CD14-positive monocyte (primary cell): ENCODE results near the gene DGCR6. TPM values are rescaled to one million over a fixed set of nuclear protein-coding genes. Genes with fewer than 3 reads are reported as not detected.
"Not testable (repeated sequence)": the region's sequence is repeated elsewhere in the genome, so short reads cannot be mapped to it uniquely, and the experiment has no call there.

Experiments used
- DNase-seq, 3 donors: peaks; one replicate each; pipeline ENCODE4 v3.0.0-alpha.2; 2011 to 2022
- H2AFZ ChIP-seq: 2 replicates; pipeline ENCODE4 v1.6.0; 2012; ENCODE audit warnings: mild to moderate bottlenecking, low read depth, low read length, inconsistent platforms; ENCODE audit not compliant: insufficient read depth, poor library complexity, severe bottlenecking
- H3K27ac ChIP-seq, 2 donors: 1 replicate in 1 of 2; 2 replicates in 1 of 2; pipeline ENCODE4 v1.5.1; 2012 to 2013; ENCODE audit warnings: low read length in 2 of 2, control low read depth in 1 of 2, inconsistent platforms in 1 of 2, low read depth in 1 of 2, mild to moderate bottlenecking in 1 of 2
- H3K27me3 ChIP-seq, 2 donors: one replicate each; pipeline versions ENCODE4 v1.6.0 to v1.6.1; 2011 to 2013; ENCODE audit warnings: low read length in 2 of 2; ENCODE audit not compliant: control insufficient read depth in 2 of 2, insufficient read depth in 2 of 2
- H3K36me3 ChIP-seq, 2 donors: replicated peaks in 1 of 2; 1 replicate in 1 of 2; 2 replicates in 1 of 2; pipeline versions ENCODE4 v1.5.1 to v1.6.1; 2012 to 2013; ENCODE audit warnings: low read length in 2 of 2, control low read depth in 1 of 2, inconsistent platforms in 1 of 2, mild to moderate bottlenecking in 1 of 2; ENCODE audit not compliant: insufficient read depth in 2 of 2, control insufficient read depth in 1 of 2
- H3K4me1 ChIP-seq, 2 donors: 1 replicate in 1 of 2; 2 replicates in 1 of 2; pipeline versions ENCODE4 v1.5.1 to v1.6.1; 2012 to 2013; ENCODE audit warnings: low read length in 2 of 2, control low read depth in 1 of 2, inconsistent platforms in 1 of 2, mild to moderate bottlenecking in 1 of 2, moderate library complexity in 1 of 2; ENCODE audit not compliant: insufficient read depth in 2 of 2, control insufficient read depth in 1 of 2
- H3K4me2 ChIP-seq: replicated peaks from 2 replicates; pipeline ENCODE3; 2012; ENCODE audit warnings: low read length, moderate library complexity, mild to moderate bottlenecking; ENCODE audit not compliant: poor library complexity, severe bottlenecking; ENCODE audit errors: extremely low read depth
- H3K4me3 ChIP-seq, 3 experiments: fragments of 200-600 bp in 1 of 3; sonication (generic) in 1 of 3; replicated peaks in 1 of 3; 1 replicate in 2 of 3; 2 replicates in 1 of 3; pipeline ENCODE4 v1.5.1; 2011 to 2013; ENCODE audit warnings: low read length in 3 of 3, mild to moderate bottlenecking in 3 of 3, control low read depth in 2 of 3, low read depth in 2 of 3, inconsistent platforms in 1 of 3, moderate library complexity in 1 of 3
- H3K79me2 ChIP-seq: 2 replicates; pipeline ENCODE4 v1.6.0; 2012; ENCODE audit warnings: mild to moderate bottlenecking, control low read depth, inconsistent platforms, low read length, moderate library complexity; ENCODE audit not compliant: insufficient read depth
- H3K9ac ChIP-seq: 2 replicates; pipeline ENCODE4 v1.6.0; 2017; ENCODE audit warnings: low read length, mild to moderate bottlenecking; ENCODE audit not compliant: insufficient read depth, poor library complexity, severe bottlenecking
- H3K9me3 ChIP-seq, 2 donors: replicated peaks in 1 of 2; 1 replicate in 1 of 2; 2 replicates in 1 of 2; pipeline versions ENCODE4 v1.5.1 to v1.6.1; 2012 to 2013; ENCODE audit warnings: low read length in 2 of 2, control low read depth in 1 of 2; ENCODE audit not compliant: control insufficient read depth in 1 of 2, insufficient read depth in 1 of 2
- H4K20me1 ChIP-seq: 2 replicates; pipeline ENCODE4 v1.6.0; 2012; ENCODE audit warnings: mild to moderate bottlenecking, low read length, control low read depth, moderate library complexity; ENCODE audit not compliant: insufficient read depth
- H3K27ac Mint-ChIP-seq, 7 donors: one replicate each; pipeline ENCODE4 v1.8.0; 2020; ENCODE audit warnings: mild to moderate bottlenecking in 7 of 7, mixed read lengths in 7 of 7, moderate library complexity in 6 of 7, inconsistent platforms in 2 of 7
- H3K27me3 Mint-ChIP-seq, 3 donors: one replicate each; pipeline ENCODE4 v1.8.0; 2021 to 2022; ENCODE audit warnings: low read depth in 3 of 3, mild to moderate bottlenecking in 3 of 3, mixed read lengths in 3 of 3, moderate library complexity in 3 of 3, inconsistent platforms in 1 of 3
- H3K36me3 Mint-ChIP-seq, 2 donors: one replicate each; pipeline ENCODE4 v1.8.0; 2020; ENCODE audit warnings: mixed read lengths in 2 of 2, inconsistent platforms in 1 of 2, mild to moderate bottlenecking in 1 of 2
- H3K4me1 Mint-ChIP-seq: one replicate; pipeline ENCODE4 v1.8.0; 2020; ENCODE audit warnings: mild to moderate bottlenecking, mixed read lengths
- H3K4me3 Mint-ChIP-seq, 2 donors: one replicate each; pipeline ENCODE4 v1.8.0; 2020; ENCODE audit warnings: mild to moderate bottlenecking in 2 of 2, mixed read lengths in 2 of 2, moderate library complexity in 1 of 2
- H3K9me3 Mint-ChIP-seq, 7 donors: one replicate each; pipeline ENCODE4 v1.8.0; 2020 to 2022; ENCODE audit warnings: mixed read lengths in 7 of 7, mild to moderate bottlenecking in 6 of 7, moderate library complexity in 6 of 7, inconsistent platforms in 2 of 7
- WGBS: methylation state at CpG from one replicate; pipeline ENCODE4 v1.1.5; 2013; ENCODE audit warnings: missing lambda C conversion rate; ENCODE audit not compliant: insufficient coverage; 5-methylcytosine and 5-hydroxymethylcytosine counted together
- intact Hi-C, 2 donors: fragments of 100-400 bp; cut with micrococcal nuclease; formaldehyde crosslinking; loops; one replicate each; pipeline versions ENCODE4 v1.15.0 to v1.15.1; 2023
- polyA plus RNA-seq, 3 donors: library from polyadenylated mRNA; depleted of rRNA in 1 of 3; unstranded in 2 of 3; stranded (reverse) in 1 of 3; fragments of 300-500 nt in 2 of 3; fragments of >200 nt in 1 of 3; fragmentation: Illumina TruSeq in 2 of 3; gene quantifications; 1 replicate in 2 of 3; 2 replicates in 1 of 3; pipeline ENCODE4 v1.2.3, GENCODE V29; 2012 to 2021
- TF ChIP-seq, protein P1 (sequence below): fragments of 200-600 bp; IDR thresholded peaks from one replicate; pipeline ENCODE4 v1.8.0; 2022; ENCODE audit warnings: antibody characterized with exemption, mild to moderate bottlenecking

The DGCR6 gene
- polyA plus RNA-seq, 3 donors: 0.17 to 5.1 (median 0.36) TPM

DNA sequence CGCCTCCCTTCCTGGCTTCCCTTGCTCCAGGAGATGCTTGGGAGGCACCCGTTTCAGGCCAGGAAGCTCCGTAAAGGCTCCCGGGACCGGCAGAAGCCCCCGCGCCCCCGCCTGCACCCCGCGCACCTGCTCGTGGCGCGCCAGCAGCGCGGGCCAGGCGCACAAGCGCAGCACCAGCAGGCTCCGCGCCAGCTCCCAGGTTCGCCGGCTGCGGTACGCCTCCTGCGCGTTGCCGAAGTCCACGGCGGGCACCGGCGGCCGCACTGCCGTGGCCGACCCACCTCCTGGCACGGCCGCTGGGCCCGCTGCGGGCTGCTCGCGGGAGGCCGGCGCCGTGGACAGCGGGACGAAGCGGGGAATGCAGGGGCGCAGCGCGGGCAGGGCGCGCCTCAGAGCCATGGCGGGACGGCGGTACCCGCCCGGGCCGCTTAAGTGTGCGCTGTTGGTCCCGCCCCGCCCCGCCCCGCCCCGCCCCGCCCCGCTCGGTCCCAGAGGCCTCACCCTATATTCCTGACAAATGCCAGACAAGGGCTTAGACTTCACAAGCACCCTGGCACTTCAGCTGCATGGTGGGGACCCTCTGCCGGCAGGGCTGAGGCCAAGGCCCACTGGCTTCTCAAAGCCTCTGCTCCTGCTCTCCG is 29.9 kb downstream of the DGCR6 start, which contains the start of gene PRODH:
Gene PRODH (minus strand): TSS at position 405 of the 641 bp plus-strand sequence. CDS start 6 bp downstream, at position 399.
- H3K36me3 Mint-ChIP-seq: no peaks in the 10 kb centered on the region
- Histone ChIP-seq H3K4me1 (no peaks in the 10 kb centered on the region), H3K9ac (no peak within 1 kb of the TSS), H3K27ac (no peak within 1 kb of the TSS), H3K4me3 (no peak within 1 kb of the TSS), H2AFZ (no peak within 1 kb of the TSS), H3K79me2 (no peaks in the 10 kb centered on the region), H3K27me3 (no peaks in the 10 kb centered on the region), H3K4me2 (no peak within 1 kb of the TSS), H3K9me3 (no peaks in the 10 kb centered on the region), H3K36me3 (no peaks in the 10 kb centered on the region), H4K20me1 (no peaks in the 10 kb centered on the region)
- no peaks in the 10 kb centered on the region for H3K4me1 Mint-ChIP-seq
- no peaks in the 10 kb centered on the region for H3K9me3 Mint-ChIP-seq
- WGBS: no CpG with 5 or more reads among the region's 67 CpGs
- no peak within 1 kb of the TSS for H3K4me3 Mint-ChIP-seq
- no peak within 1 kb of the TSS for H3K27ac Mint-ChIP-seq
- intact Hi-C loops: no loop called here
- DNase-seq: no peak
- TF ChIP-seq, protein P1, sequence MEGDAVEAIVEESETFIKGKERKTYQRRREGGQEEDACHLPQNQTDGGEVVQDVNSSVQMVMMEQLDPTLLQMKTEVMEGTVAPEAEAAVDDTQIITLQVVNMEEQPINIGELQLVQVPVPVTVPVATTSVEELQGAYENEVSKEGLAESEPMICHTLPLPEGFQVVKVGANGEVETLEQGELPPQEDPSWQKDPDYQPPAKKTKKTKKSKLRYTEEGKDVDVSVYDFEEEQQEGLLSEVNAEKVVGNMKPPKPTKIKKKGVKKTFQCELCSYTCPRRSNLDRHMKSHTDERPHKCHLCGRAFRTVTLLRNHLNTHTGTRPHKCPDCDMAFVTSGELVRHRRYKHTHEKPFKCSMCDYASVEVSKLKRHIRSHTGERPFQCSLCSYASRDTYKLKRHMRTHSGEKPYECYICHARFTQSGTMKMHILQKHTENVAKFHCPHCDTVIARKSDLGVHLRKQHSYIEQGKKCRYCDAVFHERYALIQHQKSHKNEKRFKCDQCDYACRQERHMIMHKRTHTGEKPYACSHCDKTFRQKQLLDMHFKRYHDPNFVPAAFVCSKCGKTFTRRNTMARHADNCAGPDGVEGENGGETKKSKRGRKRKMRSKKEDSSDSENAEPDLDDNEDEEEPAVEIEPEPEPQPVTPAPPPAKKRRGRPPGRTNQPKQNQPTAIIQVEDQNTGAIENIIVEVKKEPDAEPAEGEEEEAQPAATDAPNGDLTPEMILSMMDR: no peak
- no peaks in the 10 kb centered on the region for H3K27me3 Mint-ChIP-seq

DNA sequence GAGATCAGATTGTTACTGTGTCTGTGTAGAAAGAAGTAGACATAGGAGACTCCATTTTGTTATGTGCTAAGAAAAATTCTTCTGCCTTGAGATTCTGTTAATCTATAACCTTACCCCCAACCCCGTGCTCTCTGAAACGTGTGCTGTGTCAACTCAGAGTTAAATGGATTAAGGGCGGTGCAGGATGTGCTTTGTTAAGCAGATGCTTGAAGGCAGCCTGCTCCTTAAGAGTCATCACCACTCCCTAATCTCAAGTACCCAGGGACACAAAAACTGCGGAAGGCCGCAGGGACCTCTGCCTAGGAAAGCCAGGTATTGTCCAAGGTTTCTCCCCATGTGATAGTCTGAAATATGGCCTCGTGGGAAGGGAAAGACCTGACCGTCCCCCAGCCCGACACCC is 32.6 kb downstream of the DGCR6 start:
- H3K9me3 Mint-ChIP-seq, H3K79me2 ChIP-seq, H3K4me3 Mint-ChIP-seq, H3K36me3 ChIP-seq, H3K27ac Mint-ChIP-seq, DNase-seq, H3K4me3 ChIP-seq, H3K4me2 ChIP-seq, H4K20me1 ChIP-seq, H3K4me1 ChIP-seq, intact Hi-C loops, H3K4me1 Mint-ChIP-seq, H3K9ac ChIP-seq, H3K27me3 ChIP-seq, H3K9me3 ChIP-seq, H3K36me3 Mint-ChIP-seq, H3K27ac ChIP-seq, H3K27me3 Mint-ChIP-seq, H2AFZ ChIP-seq: not testable (repeated sequence)
- no CpG with 5 or more reads among the region's 8 CpGs for WGBS

DNA sequence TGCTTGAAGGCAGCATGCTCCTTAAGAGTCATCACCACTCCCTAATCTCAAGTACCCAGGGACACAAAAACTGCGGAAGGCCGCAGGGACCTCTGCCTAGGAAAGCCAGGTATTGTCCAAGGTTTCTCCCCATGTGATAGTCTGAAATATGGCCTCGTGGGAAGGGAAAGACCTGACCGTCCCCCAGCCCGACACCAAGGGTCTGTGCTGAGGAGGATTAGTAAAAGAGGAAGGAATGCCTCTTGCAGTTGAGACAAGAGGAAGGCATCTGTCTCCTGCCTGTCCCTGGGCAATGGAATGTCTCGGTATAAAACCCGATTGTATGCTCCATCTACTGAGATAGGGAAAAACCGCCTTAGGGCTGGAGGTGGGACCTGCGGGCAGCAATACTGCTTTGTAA is 41.0 kb downstream of the DGCR6 start:
- H3K4me3 Mint-ChIP-seq, H3K4me1 Mint-ChIP-seq, H3K9ac ChIP-seq, H3K4me2 ChIP-seq, H2AFZ ChIP-seq, H3K36me3 ChIP-seq, H3K27ac ChIP-seq, DNase-seq, H3K27ac Mint-ChIP-seq, H3K27me3 ChIP-seq, H3K4me1 ChIP-seq, H3K9me3 ChIP-seq, H3K4me3 ChIP-seq, H3K79me2 ChIP-seq, intact Hi-C loops, H3K27me3 Mint-ChIP-seq, H3K9me3 Mint-ChIP-seq, H4K20me1 ChIP-seq, H3K36me3 Mint-ChIP-seq: not testable (repeated sequence)
- no CpG with 5 or more reads among the region's 9 CpGs for WGBS
